Endothelial cell of umbilical vein (primary cell): ENCODE measurements around the gene UBE2E2. TPM values are rescaled to one million over a fixed set of nuclear protein-coding genes. Genes with fewer than 3 reads are reported as not detected.

Experiments used
- BruUV-seq: library from RNA; stranded (reverse); fragments of 400-500 nt; replicated peaks from 2 replicates; lab custom pipeline; 2021; lab: Mats Ljungman, UMichigan
- CTCF ChIA-PET: fragments of 300-600, 350-600 bp; sonication (Branson Sonifier 250); formaldehyde crosslinking; loops from one replicate; lab custom pipeline; 2021; ENCODE audit warnings: antibody characterized with exemption, inconsistent platforms; lab: Charles Lee
- POLR2A ChIA-PET: fragments of 300-600, 350-600 bp; sonication (Branson Sonifier 250); formaldehyde crosslinking; loops from one replicate; lab custom pipeline; 2021; ENCODE audit warnings: antibody characterized with exemption, inconsistent platforms; lab: Charles Lee
- DNase-seq: peaks from one replicate; pipeline ENCODE4 v3.0.0-alpha.2; 2011; ENCODE audit warnings: low read depth, low spot score
- FAIRE-seq: peaks from 2 replicates; lab custom pipeline; 2011; peaks lifted over from hg19 to GRCh38; lab: Jason Lieb, UNC
- H2AFZ ChIP-seq: 2 replicates; pipeline ENCODE4 v1.6.0; 2012; ENCODE audit warnings: low read depth, low read length, control low read depth, inconsistent platforms
- H3K27ac ChIP-seq: 2 replicates; pipeline ENCODE4 v1.5.1; 2011; ENCODE audit warnings: low read depth, mild to moderate bottlenecking, control low read depth, low read length, moderate library complexity; ENCODE audit not compliant: insufficient read depth
- H3K27me3 ChIP-seq, 2 experiments: 2 replicates each; pipeline versions ENCODE4 v1.6.0 to v1.6.1; 2011; ENCODE audit warnings: low read length in 2 of 2, mixed read lengths in 1 of 2; ENCODE audit not compliant: control insufficient read depth in 2 of 2, insufficient read depth in 2 of 2
- H3K36me3 ChIP-seq, 2 experiments: 2 replicates in 1 of 2; 3 replicates in 1 of 2; pipeline ENCODE4 v1.5.1; 2011; ENCODE audit warnings: low read length in 2 of 2, mild to moderate bottlenecking in 1 of 2, moderate library complexity in 1 of 2; ENCODE audit not compliant: control insufficient read depth in 2 of 2, insufficient read depth in 2 of 2; ENCODE audit errors: extremely low read depth in 1 of 2
- H3K4me1 ChIP-seq: 3 replicates; pipeline ENCODE4 v1.5.1; 2011; ENCODE audit warnings: mild to moderate bottlenecking, low read length; ENCODE audit not compliant: control insufficient read depth, insufficient read depth; ENCODE audit errors: extremely low read depth
- H3K4me2 ChIP-seq: 2 replicates; pipeline ENCODE4 v1.6.1; 2011; ENCODE audit warnings: low read length, control low read depth, mixed read lengths; ENCODE audit not compliant: insufficient read depth
- H3K4me3 ChIP-seq, 3 experiments: fragments of 200-600 bp in 1 of 3; sonication (generic), shearing (Covaris generic) in 1 of 3; replicated peaks in 1 of 3; 2 replicates each; pipeline ENCODE4 v1.5.1; 2011 to 2016; ENCODE audit warnings: control low read depth in 3 of 3, low read length in 3 of 3, mild to moderate bottlenecking in 2 of 3, inconsistent platforms in 1 of 3, low read depth in 1 of 3, moderate library complexity in 1 of 3; ENCODE audit not compliant: insufficient read depth in 1 of 3
- H3K79me2 ChIP-seq: 2 replicates; pipeline ENCODE4 v1.6.0; 2012; ENCODE audit warnings: low read length, inconsistent platforms; ENCODE audit not compliant: control insufficient read depth, insufficient read depth
- H3K9ac ChIP-seq: replicated peaks from 2 replicates; pipeline ENCODE3; 2011; ENCODE audit warnings: low read length, control low read depth; ENCODE audit not compliant: insufficient read depth; ENCODE audit errors: extremely low read depth
- H3K9me1 ChIP-seq: replicated peaks from 3 replicates; pipeline ENCODE4 v1.6.0; 2011; ENCODE audit warnings: mild to moderate bottlenecking, low read length; ENCODE audit not compliant: control insufficient read depth, insufficient read depth; ENCODE audit errors: extremely low read depth
- H3K9me3 ChIP-seq: replicated peaks from 2 replicates; pipeline ENCODE4 v1.5.1; 2012; ENCODE audit warnings: low read length, inconsistent platforms; ENCODE audit not compliant: control insufficient read depth, insufficient read depth
- H4K20me1 ChIP-seq: replicated peaks from 2 replicates; pipeline ENCODE3; 2011; ENCODE audit warnings: mild to moderate bottlenecking, low read length; ENCODE audit not compliant: control insufficient read depth, insufficient read depth; ENCODE audit errors: extremely low read depth
- CTCF ChIP-seq, 2 donors: IDR thresholded peaks; 1 replicate in 1 of 2; 2 replicates in 1 of 2; pipeline ENCODE4 v1.5.1; 2011; ENCODE audit warnings: low read length in 2 of 2, mild to moderate bottlenecking in 2 of 2, moderate library complexity in 2 of 2, control low read depth in 1 of 2, inconsistent platforms in 1 of 2, low read depth in 1 of 2; ENCODE audit not compliant: insufficient read depth in 1 of 2; ENCODE audit errors: extremely low read depth in 1 of 2
- EZH2 ChIP-seq: IDR thresholded peaks from 2 replicates; pipeline ENCODE4 v1.6.1; 2012; ENCODE audit warnings: borderline replicate concordance, low read depth, mild to moderate bottlenecking, moderate library complexity, low read length, inconsistent platforms; ENCODE audit not compliant: severe bottlenecking
- FOS ChIP-seq: IDR thresholded peaks from 2 replicates; pipeline ENCODE4 v1.6.1; 2011; ENCODE audit warnings: mild to moderate bottlenecking, low read length, moderate library complexity, borderline replicate concordance; ENCODE audit not compliant: insufficient read depth
- GATA2 ChIP-seq: IDR thresholded peaks from 2 replicates; pipeline ENCODE4 v1.7.0; 2011; ENCODE audit warnings: low read depth, mild to moderate bottlenecking, moderate library complexity, mixed read lengths, low read length; ENCODE audit not compliant: insufficient read length, insufficient read depth
- JUN ChIP-seq: IDR thresholded peaks from 2 replicates; pipeline ENCODE4 v1.6.1; 2011; ENCODE audit warnings: borderline replicate concordance, low read depth; ENCODE audit not compliant: insufficient read length, insufficient read depth
- MAX ChIP-seq: IDR thresholded peaks from 2 replicates; pipeline ENCODE4 v1.6.1; 2011; ENCODE audit not compliant: insufficient read depth, insufficient read length
- MYC ChIP-seq: IDR thresholded peaks from one replicate; pipeline ENCODE4 v1.6.1; 2011; ENCODE audit warnings: mild to moderate bottlenecking, low read depth, low read length
- POLR2A ChIP-seq: IDR thresholded peaks from 2 replicates; pipeline ENCODE4 v1.6.1; 2012; ENCODE audit warnings: low read depth, mild to moderate bottlenecking, control low read depth, low read length
- POLR2AphosphoS5 ChIP-seq: IDR thresholded peaks from 2 replicates; pipeline ENCODE4 v1.6.1; 2012; ENCODE audit warnings: low read depth, mild to moderate bottlenecking, control low read depth, low read length, moderate library complexity; ENCODE audit not compliant: insufficient read depth
- dilution Hi-C: fragments of 300-500 bp; cut with MboI; formaldehyde crosslinking; loops from one replicate; pipeline ENCODE4 v1.15.0; 2019; ENCODE audit warnings: low sequenced_read_pairs; ENCODE audit not compliant: extremely low pct_ligation_motif_present
- intact Hi-C: fragments of 100-400 bp; cut with micrococcal nuclease; formaldehyde crosslinking; loops from one replicate; pipeline ENCODE4 v1.10.0; 2022
- polyA plus RNA-seq, 4 experiments: library from polyadenylated mRNA; depleted of rRNA in 3 of 4; stranded (reverse) in 3 of 4; unstranded in 1 of 4; fragments of >200 nt; gene quantifications; 2 replicates each; pipeline versions ENCODE4 v1.2.1 to v1.2.3, GENCODE V29; 2011 to 2012; ENCODE audit warnings: missing spikeins in 1 of 4
- total RNA-seq: library from RNA; stranded (reverse); gene quantifications from 2 replicates; pipeline ENCODE4 v1.2.3, GENCODE V29; 2021

Gene UBE2E2
- total and polyA plus RNA-seq, 2 donors (not counting 3 experiments of a cell fraction or from before 2014, with no cell fraction given) = 37.0 to 45.4 TPM

- Histone ChIP-seq H3K27ac (no peak overlapping the region), H3K9me1 (no peaks in the 10 kb centered on the region), H3K9ac (no peak overlapping the region), H4K20me1 (no peaks in the 10 kb centered on the region), H3K27me3 (no peaks in the 10 kb centered on the region), H3K9me3 (no peaks in the 10 kb centered on the region), H3K4me2 (no peak overlapping the region), H3K79me2 (no peaks in the 10 kb centered on the region), H3K4me3 (no peak overlapping the region), H3K4me1 (no peaks in the 10 kb centered on the region), H2AFZ (no peak overlapping the region), H3K36me3 (no peaks in the 10 kb centered on the region)
- dilution Hi-C loops = no loop called here
- no TSS peak for BruUV-seq
- FAIRE-seq (no peak), DNase-seq (no peak)
- POLR2A ChIA-PET = no interaction called here
- TF ChIP-seq GATA2 = no peak
- CTCF ChIA-PET = no interaction called here
- intact Hi-C loops = no loop called here
These were observed 203.5 kb downstream of the UBE2E2 start for GRCh38 chr3:23406601-23407000.

- no peak overlapping the region for H3K4me3 ChIP-seq
- H3K4me1 ChIP-seq = no peaks in the 10 kb centered on the region
- no TSS peak for BruUV-seq
- no peak overlapping the region for H3K4me2 ChIP-seq
- no peak overlapping the region for H3K9ac ChIP-seq
- no peaks in the 10 kb centered on the region for H3K36me3 ChIP-seq
- dilution Hi-C loops (no loop called here), intact Hi-C loops (no loop called here)
- ChIA-PET CTCF (no interaction called here), POLR2A (no interaction called here)
- no peaks in the 10 kb centered on the region for H4K20me1 ChIP-seq
- no peak overlapping the region for H3K27ac ChIP-seq
- no peak for TF ChIP-seq JUN
- TF ChIP-seq FOS = no peak
- no peak for TF ChIP-seq MYC
- TF ChIP-seq GATA2 = no peak
- no peak for TF ChIP-seq MAX
- no peak for TF ChIP-seq EZH2
- TF ChIP-seq POLR2AphosphoS5 = no peak
- no peak for TF ChIP-seq CTCF (IDR thresholded peaks at IDR 0.05; ENCODE audit: extremely low read depth in 1 of 2, insufficient read depth in 1 of 2, low read depth in 1 of 2, low read length in 2 of 2)
- TF ChIP-seq POLR2A = no peak
- H3K27me3 ChIP-seq = no peaks in the 10 kb centered on the region
- no peak for FAIRE-seq
- no peaks in the 10 kb centered on the region for H3K79me2 ChIP-seq
- no peak overlapping the region for H2AFZ ChIP-seq
- H3K9me3 ChIP-seq = no peaks in the 10 kb centered on the region
- H3K9me1 ChIP-seq = no peaks in the 10 kb centered on the region
- no peak for DNase-seq
These were observed 214.9 kb downstream of the UBE2E2 start for GRCh38 chr3:23418026-23418425.
